ENCODE measurements around the gene SH3GLB1. TPM values are rescaled to one million over a fixed set of nuclear protein-coding genes. Genes with fewer than 3 reads are reported as not detected.

Gene SH3GLB1
- total and polyA plus RNA-seq, 9 of the 15 experiments (the other 6 are each of a cell fraction or from before 2014, with no cell fraction given), result 8.6 to 34.2 (median 24.2) TPM

GRCh38 chr1:86704458-86704971 is at the start of gene SH3GLB1 (continued):
- no peak for TF ChIP-seq SNIP1 (IDR thresholded peaks at IDR 0.05; ENCODE audit: low read depth)
- TF ChIP-seq ETV6 (IDR thresholded peaks at IDR 0.05; ENCODE audit: borderline replicate concordance in 1 of 2, low read depth in 2 of 2, low read length in 1 of 2), result no peak; a peak in 1 of 4 replicates
- no peak for TF ChIP-seq ETV6 (CRISPR knock-in tag; IDR thresholded peaks at IDR 0.05; ENCODE audit: borderline replicate concordance)
- no peak for TF ChIP-seq ZNF668 (CRISPR knock-in tag; IDR thresholded peaks at IDR 0.05)
- no peak for TF ChIP-seq ILF3 (IDR thresholded peaks at IDR 0.05; ENCODE audit: borderline replicate concordance)
- TF ChIP-seq FOSL1 (tag; conservative IDR thresholded peaks at IDR 0.05), result no peak; the same call in 1 of the 2 replicates
- TF ChIP-seq ZNF133 (CRISPR knock-in tag; IDR thresholded peaks at IDR 0.05), result no peak
- no peak for TF ChIP-seq MYBL2 (IDR thresholded peaks at IDR 0.05; ENCODE audit: low read depth)
- TF ChIP-seq MYBL2 (CRISPR knock-in tag; IDR thresholded peaks at IDR 0.05; ENCODE audit: borderline replicate concordance), result no peak
- no peak for TF ChIP-seq PTBP1 (IDR thresholded peaks at IDR 0.05; ENCODE audit: low read depth, low read length)
- TF ChIP-seq SIX5 (IDR thresholded peaks at IDR 0.05; ENCODE audit: borderline replicate concordance in 1 of 2, insufficient read depth in 1 of 2, low read depth in 1 of 2, low read length in 2 of 2), result no peak; a peak in 1 of 4 replicates
- no peak for TF ChIP-seq DDX20 (tag; IDR thresholded peaks at IDR 0.05; ENCODE audit: low read depth)
- TF ChIP-seq ZBTB12 (CRISPR knock-in tag; IDR thresholded peaks at IDR 0.05), result 0 out of 2 replicates have a peak, but pooled peaks have one; percentile 14
- TF ChIP-seq PATZ1 (CRISPR knock-in tag; IDR thresholded peaks at IDR 0.05; ENCODE audit: borderline replicate concordance), result no peak
- no peak for TF ChIP-seq TEAD2 (tag; IDR thresholded peaks at IDR 0.05)
- no peak for TF ChIP-seq PURB (CRISPR knock-in tag; IDR thresholded peaks at IDR 0.05; ENCODE audit: low read depth)
- TF ChIP-seq POLR2AphosphoS2 (IDR thresholded peaks at IDR 0.05; ENCODE audit: low read length), result no peak
- no peak for TF ChIP-seq ZNF780A (CRISPR knock-in tag; IDR thresholded peaks at IDR 0.05)
- no peak for TF ChIP-seq DMBX1 (CRISPR knock-in tag; IDR thresholded peaks at IDR 0.05; ENCODE audit: borderline replicate concordance)
- TF ChIP-seq SP2 (IDR thresholded peaks at IDR 0.05; ENCODE audit: extremely low read depth, low read depth, low read length, poor library complexity, severe bottlenecking), result no peak
- TF ChIP-seq HNRNPL (IDR thresholded peaks at IDR 0.05; ENCODE audit: low read depth, low read length), result peak; percentile 81
- no peak for TF ChIP-seq SMARCA4 (IDR thresholded peaks at IDR 0.05)
- TF ChIP-seq UBTF (IDR thresholded peaks at IDR 0.05; ENCODE audit: borderline replicate concordance in 1 of 2, low read depth in 2 of 2, low read length in 2 of 2), result peak; percentile 80 to 98; a peak in 3 of 4 replicates
- TF ChIP-seq SREBF2 (CRISPR knock-in tag; IDR thresholded peaks at IDR 0.05), result no peak
- TF ChIP-seq FOXA1 (IDR thresholded peaks at IDR 0.05; ENCODE audit: borderline replicate concordance), result no peak

Data from K562 (cell line).